ENCODE measurements around the gene EMP3. TPM values are rescaled to one million over a fixed set of nuclear protein-coding genes. Genes with fewer than 3 reads are reported as not detected.

EMP3 gene
- total and polyA plus RNA-seq, 2 of the 13 experiments (the other 11 are each of a cell fraction or from before 2014, with no cell fraction given) = 2.2 to 7.8 TPM

DNA sequence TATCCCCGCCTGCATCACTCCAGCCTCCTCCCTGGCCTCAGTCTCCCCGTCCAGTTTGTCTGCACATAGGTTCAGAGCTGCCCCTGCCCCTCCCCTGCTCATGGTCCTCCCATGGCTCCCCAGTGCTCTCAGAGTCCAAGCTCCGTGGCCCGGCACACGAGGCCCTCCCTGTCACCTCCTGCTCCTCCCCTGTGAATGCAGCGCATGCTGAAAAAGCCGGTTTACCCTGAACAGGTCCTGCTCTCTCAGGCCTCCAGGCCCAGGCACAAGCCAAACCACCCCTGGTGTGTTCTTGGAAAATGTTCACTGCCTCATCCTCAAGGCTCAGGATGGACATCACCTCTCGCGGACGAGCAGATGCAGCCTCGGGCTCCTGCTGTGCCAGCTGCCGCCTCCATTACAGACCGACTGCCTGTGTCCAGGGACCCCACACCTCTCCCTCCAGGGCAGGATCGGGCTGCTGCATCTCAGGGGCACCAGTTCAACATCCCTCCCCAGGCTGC is 13.0 kb downstream of the EMP3 start (continued):
- TF ChIP-seq, protein P1, sequence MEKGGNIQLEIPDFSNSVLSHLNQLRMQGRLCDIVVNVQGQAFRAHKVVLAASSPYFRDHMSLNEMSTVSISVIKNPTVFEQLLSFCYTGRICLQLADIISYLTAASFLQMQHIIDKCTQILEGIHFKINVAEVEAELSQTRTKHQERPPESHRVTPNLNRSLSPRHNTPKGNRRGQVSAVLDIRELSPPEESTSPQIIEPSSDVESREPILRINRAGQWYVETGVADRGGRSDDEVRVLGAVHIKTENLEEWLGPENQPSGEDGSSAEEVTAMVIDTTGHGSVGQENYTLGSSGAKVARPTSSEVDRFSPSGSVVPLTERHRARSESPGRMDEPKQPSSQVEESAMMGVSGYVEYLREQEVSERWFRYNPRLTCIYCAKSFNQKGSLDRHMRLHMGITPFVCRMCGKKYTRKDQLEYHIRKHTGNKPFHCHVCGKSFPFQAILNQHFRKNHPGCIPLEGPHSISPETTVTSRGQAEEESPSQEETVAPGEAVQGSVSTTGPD (CRISPR knock-in tag; IDR thresholded peaks at IDR 0.05) = no peak
- no peak for TF ChIP-seq ZNF160 (CRISPR knock-in tag; IDR thresholded peaks at IDR 0.05)
- TF ChIP-seq, protein P2, sequence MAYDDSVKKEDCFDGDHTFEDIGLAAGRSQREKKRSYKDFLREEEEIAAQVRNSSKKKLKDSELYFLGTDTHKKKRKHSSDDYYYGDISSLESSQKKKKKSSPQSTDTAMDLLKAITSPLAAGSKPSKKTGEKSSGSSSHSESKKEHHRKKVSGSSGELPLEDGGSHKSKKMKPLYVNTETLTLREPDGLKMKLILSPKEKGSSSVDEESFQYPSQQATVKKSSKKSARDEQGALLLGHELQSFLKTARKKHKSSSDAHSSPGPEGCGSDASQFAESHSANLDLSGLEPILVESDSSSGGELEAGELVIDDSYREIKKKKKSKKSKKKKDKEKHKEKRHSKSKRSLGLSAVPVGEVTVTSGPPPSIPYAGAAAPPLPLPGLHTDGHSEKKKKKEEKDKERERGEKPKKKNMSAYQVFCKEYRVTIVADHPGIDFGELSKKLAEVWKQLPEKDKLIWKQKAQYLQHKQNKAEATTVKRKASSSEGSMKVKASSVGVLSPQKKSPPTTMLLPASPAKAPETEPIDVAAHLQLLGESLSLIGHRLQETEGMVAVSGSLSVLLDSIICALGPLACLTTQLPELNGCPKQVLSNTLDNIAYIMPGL (CRISPR knock-in tag; IDR thresholded peaks at IDR 0.05; ENCODE audit: borderline replicate concordance in 1 of 2, low read depth in 1 of 2) = no peak
- TF ChIP-seq, protein P3, sequence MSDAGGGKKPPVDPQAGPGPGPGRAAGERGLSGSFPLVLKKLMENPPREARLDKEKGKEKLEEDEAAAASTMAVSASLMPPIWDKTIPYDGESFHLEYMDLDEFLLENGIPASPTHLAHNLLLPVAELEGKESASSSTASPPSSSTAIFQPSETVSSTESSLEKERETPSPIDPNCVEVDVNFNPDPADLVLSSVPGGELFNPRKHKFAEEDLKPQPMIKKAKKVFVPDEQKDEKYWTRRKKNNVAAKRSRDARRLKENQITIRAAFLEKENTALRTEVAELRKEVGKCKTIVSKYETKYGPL (CRISPR knock-in tag; IDR thresholded peaks at IDR 0.05) = no peak
- TF ChIP-seq ZNF17 (CRISPR knock-in tag; IDR thresholded peaks at IDR 0.05) = no peak
- no peak for TF ChIP-seq SAP130 (CRISPR knock-in tag; IDR thresholded peaks at IDR 0.05; ENCODE audit: low read depth)
- TF ChIP-seq ATF7 (IDR thresholded peaks at IDR 0.05) = no peak
- no peak for TF ChIP-seq ATF7 (CRISPR knock-in tag; IDR thresholded peaks at IDR 0.05)
- TF ChIP-seq, protein P4, sequence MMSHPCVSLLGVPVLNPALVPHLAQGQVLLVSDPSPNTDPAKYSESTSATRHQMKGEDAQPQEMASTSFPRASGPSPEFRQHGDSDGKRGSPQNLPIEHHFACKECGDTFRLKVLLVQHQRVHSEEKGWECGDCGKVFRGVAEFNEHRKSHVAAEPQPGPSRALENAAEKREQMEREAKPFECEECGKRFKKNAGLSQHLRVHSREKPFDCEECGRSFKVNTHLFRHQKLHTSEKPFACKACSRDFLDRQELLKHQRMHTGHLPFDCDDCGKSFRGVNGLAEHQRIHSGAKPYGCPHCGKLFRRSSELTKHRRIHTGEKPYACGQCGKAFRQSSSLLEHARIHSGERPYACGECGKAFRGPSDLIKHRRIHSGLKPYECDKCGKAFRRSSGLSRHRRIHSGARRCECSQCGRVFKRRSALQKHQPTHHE (CRISPR knock-in tag; IDR thresholded peaks at IDR 0.05; ENCODE audit: borderline replicate concordance) = no peak
- no peak for TF ChIP-seq MED1 (CRISPR knock-in tag; IDR thresholded peaks at IDR 0.05)
- TF ChIP-seq ZNF614 (CRISPR knock-in tag; IDR thresholded peaks at IDR 0.05; ENCODE audit: borderline replicate concordance) = no peak
- TF ChIP-seq, protein P5, sequence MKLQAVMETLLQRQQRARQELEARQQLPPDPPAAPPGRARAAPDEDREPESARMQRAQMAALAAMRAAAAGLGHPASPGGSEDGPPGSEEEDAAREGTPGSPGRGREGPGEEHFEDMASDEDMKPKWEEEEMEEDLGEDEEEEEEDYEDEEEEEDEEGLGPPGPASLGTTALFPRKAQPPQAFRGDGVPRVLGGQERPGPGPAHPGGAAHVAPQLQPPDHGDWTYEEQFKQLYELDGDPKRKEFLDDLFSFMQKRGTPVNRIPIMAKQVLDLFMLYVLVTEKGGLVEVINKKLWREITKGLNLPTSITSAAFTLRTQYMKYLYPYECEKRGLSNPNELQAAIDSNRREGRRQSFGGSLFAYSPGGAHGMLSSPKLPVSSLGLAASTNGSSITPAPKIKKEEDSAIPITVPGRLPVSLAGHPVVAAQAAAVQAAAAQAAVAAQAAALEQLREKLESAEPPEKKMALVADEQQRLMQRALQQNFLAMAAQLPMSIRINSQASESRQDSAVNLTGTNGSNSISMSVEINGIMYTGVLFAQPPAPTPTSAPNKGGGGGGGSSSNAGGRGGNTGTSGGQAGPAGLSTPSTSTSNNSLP (IDR thresholded peaks at IDR 0.05; ENCODE audit: low read depth, low read length) = no peak
